Activated CD4-positive, alpha-beta T cell treated with anti-CD3 and anti-CD28 coated beads, Interleukin-2, amount 50 U/mL, for 16 hours (primary cell): ENCODE data around the gene SYTL1.

Source experiments
- DNase-seq: peaks from one replicate; pipeline ENCODE4 v3.0.0-alpha.2; 2020

The SYTL1 gene, protein sequence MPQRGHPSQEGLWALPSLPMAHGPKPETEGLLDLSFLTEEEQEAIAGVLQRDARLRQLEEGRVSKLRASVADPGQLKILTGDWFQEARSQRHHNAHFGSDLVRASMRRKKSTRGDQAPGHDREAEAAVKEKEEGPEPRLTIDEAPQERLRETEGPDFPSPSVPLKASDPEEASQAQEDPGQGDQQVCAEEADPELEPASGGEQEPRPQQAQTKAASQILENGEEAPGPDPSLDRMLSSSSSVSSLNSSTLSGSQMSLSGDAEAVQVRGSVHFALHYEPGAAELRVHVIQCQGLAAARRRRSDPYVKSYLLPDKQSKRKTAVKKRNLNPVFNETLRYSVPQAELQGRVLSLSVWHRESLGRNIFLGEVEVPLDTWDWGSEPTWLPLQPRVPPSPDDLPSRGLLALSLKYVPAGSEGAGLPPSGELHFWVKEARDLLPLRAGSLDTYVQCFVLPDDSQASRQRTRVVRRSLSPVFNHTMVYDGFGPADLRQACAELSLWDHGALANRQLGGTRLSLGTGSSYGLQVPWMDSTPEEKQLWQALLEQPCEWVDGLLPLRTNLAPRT

DNA sequence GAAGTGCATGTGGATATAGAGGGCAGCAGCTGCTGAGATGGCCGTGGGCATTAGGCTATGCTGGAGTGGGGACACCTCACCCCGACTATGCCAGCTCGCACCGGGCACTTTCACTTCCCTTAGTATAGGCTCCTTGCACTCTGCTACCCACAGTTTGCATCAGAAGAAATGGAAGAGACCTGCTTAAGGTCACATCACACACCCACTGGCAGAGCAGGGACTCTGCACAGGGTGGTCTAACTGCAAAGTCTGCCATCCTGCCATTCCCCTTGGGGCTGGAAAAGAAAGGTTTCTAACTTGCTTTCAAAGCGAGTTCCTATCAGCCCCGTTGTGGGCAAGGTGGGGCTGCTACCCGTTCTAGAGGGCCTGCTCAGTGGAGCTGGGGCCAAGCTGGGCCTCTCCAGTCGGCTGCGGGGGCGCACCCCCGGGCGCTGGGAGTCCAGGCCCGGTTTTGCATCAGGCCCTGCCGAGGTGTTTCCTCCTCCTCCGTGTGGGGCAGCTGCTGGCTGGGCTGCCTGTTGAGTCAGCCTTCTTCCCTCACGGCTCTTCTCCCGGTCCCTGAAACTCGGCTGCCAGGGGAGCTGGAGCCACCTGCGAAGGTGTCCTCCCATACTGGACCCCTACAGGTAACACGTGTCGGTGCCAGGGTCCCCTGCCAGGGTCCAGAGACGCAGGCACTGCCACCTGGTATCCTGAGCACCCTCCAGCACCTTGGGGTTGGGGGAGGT is at the start of gene SYTL1:
SYTL1 (plus strand) TSS at position 498 of the 728 bp plus-strand sequence. CDS start 3,313 bp downstream, outside the sequence.
- peak; percentile 69 for DNase-seq

- no peak for DNase-seq
These were observed 49.7 kb upstream of the SYTL1 start for GRCh38 chr1:27292106-27292505.

- no peak for DNase-seq
These were observed 47.9 kb upstream of the SYTL1 start for GRCh38 chr1:27293915-27294314.

DNA sequence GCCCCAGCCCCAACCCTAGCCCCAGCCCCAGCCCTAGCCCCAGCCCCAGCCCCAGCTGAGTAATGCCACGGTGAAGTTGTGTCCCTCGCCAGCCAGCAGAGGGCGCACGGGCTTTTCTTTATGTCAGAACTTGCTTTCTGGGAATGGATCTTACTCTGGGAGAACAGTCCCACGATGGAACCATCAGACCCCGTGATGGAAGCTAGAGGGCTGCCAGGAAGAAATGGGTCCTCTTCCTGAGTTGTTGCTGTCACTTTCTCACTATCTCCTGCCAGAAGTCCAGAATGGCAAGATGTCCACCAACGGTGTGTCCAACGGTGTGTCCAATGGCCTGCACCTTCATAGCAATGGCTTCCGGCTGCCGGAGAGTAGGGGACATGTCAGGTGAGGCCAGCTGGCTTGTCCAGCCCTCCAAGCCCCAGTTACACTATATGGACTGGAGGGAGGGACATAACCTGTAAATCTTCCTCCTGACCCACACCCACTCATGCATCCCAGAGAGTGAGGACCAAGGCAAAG is 45.0 kb upstream of the SYTL1 start:
- DNase-seq = peak; percentile 57

- DNase-seq = no peak
These were observed 43.9 kb upstream of the SYTL1 start for GRCh38 chr1:27297903-27298302.

- no peak for DNase-seq
These were observed 43.0 kb upstream of the SYTL1 start for GRCh38 chr1:27298632-27299384.

GRCh38 chr1:27299385-27300271 is 42.2 kb upstream of the SYTL1 start:
- no peak for DNase-seq

- peak; percentile 79 for DNase-seq
These were observed 41.3 kb upstream of the SYTL1 start for GRCh38 chr1:27300341-27301051.

DNA sequence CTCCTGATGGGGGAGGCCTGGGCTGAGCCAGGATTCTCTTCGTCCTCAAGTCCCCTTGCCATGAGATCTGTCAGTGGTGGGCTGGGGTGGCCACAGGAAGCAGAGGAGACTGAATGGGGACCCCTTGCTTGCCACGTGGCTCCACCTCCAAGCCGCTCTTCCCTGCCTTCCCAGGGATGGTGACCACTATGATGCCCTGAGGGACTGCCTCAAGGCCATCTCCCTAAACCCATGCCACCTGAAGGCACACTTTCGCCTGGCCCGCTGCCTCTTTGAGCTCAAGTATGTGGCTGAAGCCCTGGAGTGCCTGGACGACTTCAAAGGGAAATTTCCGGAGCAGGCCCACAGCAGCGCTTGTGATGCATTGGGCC is 40.8 kb upstream of the SYTL1 start:
- DNase-seq = no peak

GRCh38 chr1:27301582-27302199 is 40.1 kb upstream of the SYTL1 start:
- DNase-seq = no peak

- DNase-seq = no peak
These were observed 39.2 kb upstream of the SYTL1 start for GRCh38 chr1:27302612-27303011.

GRCh38 chr1:27303509-27303908 is 38.3 kb upstream of the SYTL1 start:
- DNase-seq = no peak

DNA sequence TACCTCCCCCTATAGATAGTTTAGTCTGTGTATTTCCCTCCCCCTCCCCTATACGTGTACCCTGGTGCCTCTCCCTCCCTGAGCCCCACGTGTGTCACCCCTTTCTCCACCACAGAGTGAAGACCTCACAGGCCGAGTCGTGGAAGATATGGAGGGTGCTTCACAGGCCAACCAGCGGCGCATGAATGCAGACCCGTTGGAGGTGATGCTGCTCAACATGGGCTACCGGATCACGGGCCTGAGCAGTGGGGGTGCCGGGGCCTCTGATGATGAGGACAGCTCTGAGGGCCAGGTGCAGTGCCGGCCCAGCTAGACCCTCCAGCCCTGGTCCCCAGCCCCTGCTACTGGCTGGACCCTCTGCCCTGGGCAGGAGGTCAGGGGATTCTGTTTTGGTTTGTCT is 35.8 kb upstream of the SYTL1 start:
- no peak for DNase-seq

- no peak for DNase-seq
These were observed 34.7 kb upstream of the SYTL1 start for GRCh38 chr1:27306892-27307761.

DNA sequence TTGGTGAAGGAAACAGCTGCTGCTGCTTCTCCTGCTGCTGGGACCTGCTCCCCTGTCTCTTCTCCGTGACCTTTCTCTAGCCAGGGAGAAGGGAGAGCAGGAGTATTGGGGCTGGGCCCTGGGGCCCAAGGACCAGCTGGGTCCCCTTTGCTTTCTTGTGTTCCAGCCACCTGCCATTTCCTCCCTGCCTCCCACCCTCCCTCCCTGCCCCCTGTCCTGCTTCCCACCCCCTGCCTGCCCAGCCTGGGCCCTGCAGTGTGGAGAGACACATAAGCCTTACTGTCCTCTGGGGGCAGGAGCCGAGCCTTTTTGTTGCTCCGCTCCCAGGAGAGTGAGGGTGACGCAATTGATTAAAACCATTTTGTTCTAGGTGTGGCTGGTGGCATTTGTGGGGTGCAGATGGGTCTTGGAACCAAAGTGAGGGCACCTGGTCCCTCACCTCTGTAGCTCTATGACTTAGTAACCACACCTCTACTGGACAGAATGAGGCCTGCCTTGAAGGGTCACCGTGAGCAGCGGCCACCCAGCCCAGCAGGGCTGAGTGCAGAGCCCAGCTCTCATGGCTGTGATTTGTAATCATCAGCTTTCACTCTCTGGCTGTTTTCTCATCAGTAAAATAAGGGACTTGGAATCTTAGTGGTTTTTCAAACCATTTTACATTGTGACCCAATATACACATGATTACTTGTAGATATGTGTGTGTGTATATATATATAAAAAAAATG is 33.8 kb upstream of the SYTL1 start:
- no peak for DNase-seq

DNA sequence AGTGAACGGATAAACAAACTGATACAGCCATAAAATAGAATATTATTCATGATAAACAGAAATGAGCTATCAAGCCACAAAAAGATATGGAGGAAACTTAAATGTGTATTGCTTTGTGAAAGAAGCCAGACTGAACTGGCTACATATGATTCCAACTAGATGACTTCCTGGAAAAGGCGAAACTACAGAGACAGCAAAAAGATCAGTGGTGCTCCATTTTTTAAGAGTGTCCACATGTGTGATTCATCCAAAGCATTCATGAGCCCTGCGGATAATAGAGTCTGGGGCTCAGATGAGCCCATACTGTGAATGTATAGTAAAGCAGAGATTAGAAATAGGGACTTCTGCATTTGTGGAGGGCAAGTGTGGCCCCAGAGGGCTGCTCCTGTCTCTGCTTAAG is 27.7 kb upstream of the SYTL1 start:
- no peak for DNase-seq

- DNase-seq = no peak
These were observed 27.1 kb upstream of the SYTL1 start for GRCh38 chr1:27314737-27315136.

DNA sequence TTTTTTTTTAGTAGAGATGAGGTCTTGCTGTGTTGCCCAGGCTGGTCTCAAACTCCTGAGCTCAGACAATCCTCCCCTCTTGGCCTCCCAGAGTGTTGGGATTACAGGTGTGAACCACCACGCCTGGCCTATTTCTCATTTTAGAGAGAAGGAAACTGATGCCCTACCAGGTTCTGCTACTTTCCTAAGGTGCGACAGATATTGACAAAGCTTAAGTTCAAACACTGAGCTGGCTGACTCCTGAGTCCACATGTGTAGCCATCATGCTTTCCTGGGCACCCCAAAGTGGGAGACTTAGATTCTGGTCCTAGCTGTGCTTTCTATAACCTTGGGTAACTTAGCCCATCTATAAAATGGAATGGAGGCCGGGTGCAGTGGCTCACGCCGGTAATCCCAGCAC is 25.0 kb upstream of the SYTL1 start:
- DNase-seq = no peak

GRCh38 chr1:27318136-27318535 is 23.7 kb upstream of the SYTL1 start:
- DNase-seq = no peak
